ENCODE measurements around the gene MED13L.

GRCh38 chr12:116091579-116091978 lies 185.9 kb downstream of the MED13L start:
- TF ChIP-seq CTCF (IDR thresholded peaks at IDR 0.05) (no peak), POLR2A (IDR thresholded peaks at IDR 0.05) (no peak)
